Ovary (tissue), 9 donors: ENCODE measurements around the gene GPATCH4. TPM values are rescaled to one million over a fixed set of nuclear protein-coding genes. Genes with fewer than 3 reads are reported as not detected.
"Not testable (repeated sequence)": the region's sequence is repeated elsewhere in the genome, so short reads cannot be mapped to it uniquely, and the experiment has no call there.

Experiments used
- DNase-seq, 5 donors: peaks; one replicate each; pipeline ENCODE4 v3.0.0-alpha.2; 2019 to 2020
- H3K27ac ChIP-seq, 2 donors: fragments of 200-600 bp; one replicate each; pipeline versions ENCODE4 v1.5.1 to v1.8.0; 2019 to 2022
- H3K27me3 ChIP-seq: fragments of 200-600 bp; one replicate; pipeline ENCODE4 v1.8.0; 2022
- H3K36me3 ChIP-seq: fragments of 200-600 bp; sonication (generic); one replicate; pipeline ENCODE4 v1.5.1; 2019
- H3K4me1 ChIP-seq: one replicate; pipeline ENCODE4 v1.8.1; 2013; ENCODE audit warnings: mild to moderate bottlenecking, moderate library complexity; ENCODE audit not compliant: insufficient read depth
- H3K4me3 ChIP-seq: fragments of 200-600 bp; sonication (generic); one replicate; pipeline ENCODE4 v1.5.1; 2017
- H3K9me3 ChIP-seq, 2 donors: fragments of 200-600 bp in 1 of 2; sonication (generic) in 1 of 2; one replicate each; pipeline versions ENCODE4 v1.5.1 to v1.8.1; 2013 to 2019; ENCODE audit warnings: mild to moderate bottlenecking in 1 of 2, moderate library complexity in 1 of 2
- EP300 ChIP-seq: sonication (generic); formaldehyde crosslinking; IDR thresholded peaks from one replicate; pipeline ENCODE4 v1.6.1; 2017; ENCODE audit warnings: antibody characterized with exemption
- POLR2A ChIP-seq: fragments of 450-650 bp; IDR thresholded peaks from one replicate; pipeline ENCODE4 v1.6.1; 2017; ENCODE audit warnings: antibody characterized with exemption, mild to moderate bottlenecking, moderate library complexity
- WGBS, 3 donors: extraction: QIAGEN DNeasy Blood & Tissue Kit in 1 of 3; methylation state at CpG; one replicate each; pipeline versions ENCODE4 v1.1.5 to v1.1.7; 2013 to 2017; 5-methylcytosine and 5-hydroxymethylcytosine counted together
- intact Hi-C, 4 donors: fragments of 100-400 bp; cut with DNase I; formaldehyde crosslinking; loops; one replicate each; pipeline versions ENCODE4 v1.11.0 to v1.15.1; 2022 to 2023
- polyA plus RNA-seq, 2 donors: library from polyadenylated mRNA; stranded (reverse); fragments of 200-250 nt in 1 of 2; fragments of 350-450 nt in 1 of 2; fragmentation: Illumina TruSeq in 1 of 2; extraction: RNeasy Lipid Tissue Mini Kit (QIAGEN cat#74804) in 1 of 2; gene quantifications; one replicate each; pipeline ENCODE4 v1.2.3, GENCODE V29; 2013 to 2014
- total RNA-seq, 7 donors: library from RNA; depleted of rRNA in 2 of 7; stranded (reverse); fragments of >200 nt in 2 of 7; fragmentation: NEBNext Ultra II Directional in 3 of 7; extraction: Animal tissue kit (Norgen Biotek cat#: 25700) in 3 of 7; gene quantifications; one replicate each; pipeline versions ENCODE4 v1.1.0 to v1.2.4, GENCODE V29; 2016 to 2023
- TF ChIP-seq, protein P1 (sequence below), 3 donors: fragments of 450-650 bp in 2 of 3; fragments of 200-600 bp in 1 of 3; IDR thresholded peaks; one replicate each; pipeline versions ENCODE4 v1.5.1 to v1.8.0; 2016 to 2022; ENCODE audit warnings: antibody characterized with exemption in 3 of 3, mild to moderate bottlenecking in 1 of 3
- donor health status: DM: no; HTN: no; CAD: no; lungs with moderate emphysema.
- donor health status: DM: no; HTN: no; CAD: no.
- donor health status: Bipolar disorder and iron deficiency.
- donor health status: DM: yes; HTN: yes; CAD: no.
- donor health status: DM: no; HTN: no; CAD: no.
- donor health status: DM: yes; HTN: yes; CAD: no.

Gene GPATCH4
- total and polyA plus RNA-seq, 9 donors: 10.0 to 45.1 (median 22.0) TPM

GRCh38 chr1:156608981-156609380 is 7.7 kb upstream of the GPATCH4 start:
- Histone ChIP-seq H3K4me3 (no peak overlapping the region), H3K36me3 (no peaks in the 10 kb centered on the region), H3K27me3 (no peaks in the 10 kb centered on the region), H3K9me3 (no peaks in the 10 kb centered on the region), H3K27ac (no peak overlapping the region), H3K4me1 (no peaks in the 10 kb centered on the region)
- TF ChIP-seq EP300 (no peak), POLR2A (no peak)
- TF ChIP-seq, protein P1, sequence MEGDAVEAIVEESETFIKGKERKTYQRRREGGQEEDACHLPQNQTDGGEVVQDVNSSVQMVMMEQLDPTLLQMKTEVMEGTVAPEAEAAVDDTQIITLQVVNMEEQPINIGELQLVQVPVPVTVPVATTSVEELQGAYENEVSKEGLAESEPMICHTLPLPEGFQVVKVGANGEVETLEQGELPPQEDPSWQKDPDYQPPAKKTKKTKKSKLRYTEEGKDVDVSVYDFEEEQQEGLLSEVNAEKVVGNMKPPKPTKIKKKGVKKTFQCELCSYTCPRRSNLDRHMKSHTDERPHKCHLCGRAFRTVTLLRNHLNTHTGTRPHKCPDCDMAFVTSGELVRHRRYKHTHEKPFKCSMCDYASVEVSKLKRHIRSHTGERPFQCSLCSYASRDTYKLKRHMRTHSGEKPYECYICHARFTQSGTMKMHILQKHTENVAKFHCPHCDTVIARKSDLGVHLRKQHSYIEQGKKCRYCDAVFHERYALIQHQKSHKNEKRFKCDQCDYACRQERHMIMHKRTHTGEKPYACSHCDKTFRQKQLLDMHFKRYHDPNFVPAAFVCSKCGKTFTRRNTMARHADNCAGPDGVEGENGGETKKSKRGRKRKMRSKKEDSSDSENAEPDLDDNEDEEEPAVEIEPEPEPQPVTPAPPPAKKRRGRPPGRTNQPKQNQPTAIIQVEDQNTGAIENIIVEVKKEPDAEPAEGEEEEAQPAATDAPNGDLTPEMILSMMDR (IDR thresholded peaks at IDR 0.05): no peak
- 30 to 37% (median 34%) methylated on average over 6 of the region's 6 CpGs for WGBS, 3 donors
- intact Hi-C loops: loop anchor here in 3 of 4 donors (5.0 to 10.0 kb wide), 3 partner anchors 124 to 224 kb away; no protein-coding TSS in a partner anchor
- DNase-seq: no peak

- Histone ChIP-seq H3K27ac (no peak overlapping the region), H3K4me1 (no peaks in the 10 kb centered on the region), H3K4me3 (no peak overlapping the region), H3K36me3 (no peaks in the 10 kb centered on the region), H3K27me3 (no peaks in the 10 kb centered on the region), H3K9me3 (no peaks in the 10 kb centered on the region)
- intact Hi-C loops: loop anchor here in 3 of 4 donors (5.0 to 10.0 kb wide), 3 partner anchors 123 to 223 kb away; no protein-coding TSS in a partner anchor
- no peak for TF ChIP-seq EP300
- TF ChIP-seq, protein P1 (IDR thresholded peaks at IDR 0.05): peak; percentile 66 to 82 (median 71)
- 25 to 32% (median 29%) methylated on average over 7 of the region's 7 CpGs for WGBS, 3 donors
- DNase-seq: peak in 3 of 5 donors; percentile 35 to 68 (median 60)
These were observed 6.9 kb upstream of the GPATCH4 start for GRCh38 chr1:156608036-156608674.

DNA sequence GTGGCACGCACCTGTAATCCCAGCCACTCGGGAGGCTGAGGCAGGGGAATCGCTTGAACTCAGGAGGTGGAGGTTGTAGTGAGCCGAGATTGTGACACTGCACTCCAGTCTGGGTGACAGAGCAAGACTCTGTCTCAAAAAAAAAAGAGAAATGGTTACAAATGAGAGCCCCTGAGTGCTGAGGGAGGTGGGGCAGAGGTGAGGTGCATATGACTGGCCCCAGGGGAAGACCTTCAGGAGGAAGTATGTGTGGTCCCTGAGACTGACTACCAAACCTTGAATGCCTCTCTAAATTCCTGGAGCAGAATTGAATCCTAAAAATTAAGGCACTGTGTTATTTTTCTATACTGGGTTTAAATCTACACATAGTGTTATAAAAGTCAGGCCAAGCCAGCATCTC is 6.1 kb upstream of the GPATCH4 start:
- not testable (repeated sequence) for H3K4me3 ChIP-seq, H3K9me3 ChIP-seq, H3K36me3 ChIP-seq, H3K27me3 ChIP-seq, H3K27ac ChIP-seq, DNase-seq, H3K4me1 ChIP-seq
- 82 to 90% (median 89%) methylated on average over 4 of the region's 4 CpGs for WGBS, 3 donors
- intact Hi-C loops: loop anchor here in 3 of 4 donors (5.0 to 10.0 kb wide), 3 partner anchors 123 to 223 kb away; no protein-coding TSS in a partner anchor

- no peak for TF ChIP-seq POLR2A
- no peak for TF ChIP-seq EP300
- TF ChIP-seq, protein P1 (IDR thresholded peaks at IDR 0.05): no peak
- DNase-seq: no peak
- no peak overlapping the region for H3K4me3 ChIP-seq
- intact Hi-C loops: loop anchor here in 2 of 4 donors (2.0 to 10.0 kb wide), 3 partner anchors 18 to 218 kb away; no protein-coding TSS in a partner anchor
- H3K27ac ChIP-seq: no peak overlapping the region
- H3K27me3 ChIP-seq: no peaks in the 10 kb centered on the region
- no peaks in the 10 kb centered on the region for H3K36me3 ChIP-seq
- H3K4me1 ChIP-seq: peaks cover 4% of the 10 kb centered on the region
- 20 to 31% (median 25%) methylated on average over 10 of the region's 10 CpGs for WGBS, 3 donors
- H3K9me3 ChIP-seq: no peaks in the 10 kb centered on the region
These were observed 1.3 kb upstream of the GPATCH4 start for GRCh38 chr1:156602557-156602993.

GRCh38 chr1:156601892-156602291 is 613 bp upstream of the GPATCH4 start:
- Histone ChIP-seq H3K27ac (peak overlapping the region; percentile 39 to 55), H3K27me3 (no peaks in the 10 kb centered on the region), H3K36me3 (no peaks in the 10 kb centered on the region), H3K4me1 (peaks cover 4% of the 10 kb centered on the region), H3K4me3 (peak overlapping the region; percentile 59), H3K9me3 (no peaks in the 10 kb centered on the region)
- DNase-seq: no peak
- TF ChIP-seq POLR2A (no peak), EP300 (no peak)
- TF ChIP-seq, protein P1 (IDR thresholded peaks at IDR 0.05): no peak
- intact Hi-C loops: loop anchor here in 2 of 4 donors (2.0 to 10.0 kb wide), 3 partner anchors 17 to 217 kb away; no protein-coding TSS in a partner anchor
- WGBS, 3 donors: 50 to 64% (median 63%) methylated on average over 12 of the region's 12 CpGs
